Measurements from ENCODE around the gene S100A3. TPM values are rescaled to one million over a fixed set of nuclear protein-coding genes. Genes with fewer than 3 reads are reported as not detected.
"Not testable (repeated sequence)": the region's sequence is repeated elsewhere in the genome, so short reads cannot be mapped to it uniquely, and the experiment has no call there.

Gene S100A3
- total RNA-seq, 2 donors from 2014 or later = 0.61 TPM; not detected in 1

GRCh38 chr1:153520818-153521476, 28.1 kb downstream of the S100A3 start:
- Histone ChIP-seq H3K27me3 (no peaks in the 10 kb centered on the region), H3K4me1 (peaks cover 5% of the 10 kb centered on the region), H3K9me3 (no peaks in the 10 kb centered on the region), H3K36me3 (no peaks in the 10 kb centered on the region), H3K4me3 (no peak overlapping the region), H3K27ac (peak overlapping the region; percentile 51), H3K9ac (ENCODE audit: low read depth in 2 of 2, low read length in 2 of 2) (peak overlapping the region in 1 of 2 donors; percentile 41)
- intact Hi-C loops (cut with DNase I) = no loop called here
- no peak for TF ChIP-seq CTCF (IDR thresholded peaks at IDR 0.05)
- DNase-seq = peak; percentile 19

- H3K27ac ChIP-seq = peak overlapping the region; percentile 51
- H3K27me3 ChIP-seq; H3K36me3 ChIP-seq; H3K4me1 ChIP-seq; intact Hi-C loops (cut with DNase I); H3K4me3 ChIP-seq; H3K9me3 ChIP-seq: not testable (repeated sequence)
- peak; percentile 83 for DNase-seq
- peak overlapping the region in 1 of 2 donors; percentile 41 for H3K9ac ChIP-seq (ENCODE audit: low read depth in 2 of 2, low read length in 2 of 2)
Measured at GRCh38 chr1:153520137-153520691, 28.8 kb downstream of the S100A3 start.

- intact Hi-C loops (cut with DNase I) = no loop called here
- no peaks in the 10 kb centered on the region for H3K9me3 ChIP-seq
- no peak overlapping the region for H3K9ac ChIP-seq (ENCODE audit: low read depth in 2 of 2, low read length in 2 of 2)
- no peak overlapping the region for H3K4me3 ChIP-seq
- no peaks in the 10 kb centered on the region for H3K27me3 ChIP-seq
- H3K36me3 ChIP-seq = no peaks in the 10 kb centered on the region
- TF ChIP-seq CTCF (IDR thresholded peaks at IDR 0.05) = no peak
- peak; percentile 16 for DNase-seq
- H3K4me1 ChIP-seq = peaks cover 10% of the 10 kb centered on the region
- no peak overlapping the region for H3K27ac ChIP-seq
Measured at GRCh38 chr1:153519242-153519641, 29.8 kb downstream of the S100A3 start.

- Histone ChIP-seq H3K9ac (ENCODE audit: low read depth in 2 of 2, low read length in 2 of 2) (peak overlapping the region; percentile 53 to 87), H3K36me3 (no peaks in the 10 kb centered on the region), H3K4me1 (peaks cover 10% of the 10 kb centered on the region), H3K27me3 (no peaks in the 10 kb centered on the region), H3K4me3 (no peak overlapping the region), H3K9me3 (no peaks in the 10 kb centered on the region), H3K27ac (peak overlapping the region; percentile 74)
- TF ChIP-seq CTCF (IDR thresholded peaks at IDR 0.05) = no peak
- intact Hi-C loops (cut with DNase I) = no loop called here
- peak; percentile 93 for DNase-seq
Measured at GRCh38 chr1:153515504-153516394, 33.3 kb downstream of the S100A3 start.

- Histone ChIP-seq H3K9me3 (no peaks in the 10 kb centered on the region), H3K27ac (no peak overlapping the region), H3K9ac (ENCODE audit: low read depth in 2 of 2, low read length in 2 of 2) (no peak overlapping the region), H3K27me3 (no peaks in the 10 kb centered on the region), H3K4me1 (peaks cover 10% of the 10 kb centered on the region), H3K36me3 (no peaks in the 10 kb centered on the region), H3K4me3 (no peak overlapping the region)
- intact Hi-C loops (cut with DNase I) = loop anchor here (5.0 kb wide), 1 partner anchor 104 kb away; the partner anchor contains the start of gene S100A14
- no peak for TF ChIP-seq CTCF (IDR thresholded peaks at IDR 0.05)
- DNase-seq = no peak
Measured at GRCh38 chr1:153513666-153514065, 35.4 kb downstream of the S100A3 start.

All from colonic mucosa (tissue), 4 donors.